HCT116 (cell line): ENCODE data around the gene NFAT5. TPM values are rescaled to one million over a fixed set of nuclear protein-coding genes. Genes with fewer than 3 reads are reported as not detected.

Experiments used
- microRNA counts: library from miRNA; unstranded; fragments of <30 nt; microRNA quantifications from one replicate; lab custom pipeline; 2015
- microRNA-seq: library from miRNA; unstranded; fragments of <30 nt; microRNA quantifications from one replicate; pipeline ENCODE4, GENCODE V29; 2016; ENCODE audit warnings: borderline number of aligned reads
- total RNA-seq: library from RNA; stranded (reverse); gene quantifications from one replicate; pipeline ENCODE4 v1.2.1, GENCODE V29; 2021; ENCODE audit not compliant: unreplicated experiment

Gene NFAT5
- total RNA-seq, 1 experiment from 2014 or later: 67.4 TPM

MicroRNAs encoded within 50 kb of the gene (microRNA counts, 767-probe panel; counts per million panel counts)
- not detected for microRNA hsa-miR-1538 (lab: Ali Mortazavi, UCI)

Small RNA genes within 50 kb of the gene (microRNA-seq; reads per million reads assigned to microRNA genes)
- 1.2 reads per million for gene MIR1538

Other genes with a start within 250 kb of the NFAT5 start
- 33.9 TPM for gene PDF, start 235.4 kb upstream of the NFAT5 start, total RNA-seq
- 50.3 TPM for gene COG8, start 226.4 kb upstream of the NFAT5 start, total RNA-seq
- gene NIP7, start 226.2 kb upstream of the NFAT5 start, total RNA-seq: 62.8 TPM
- 0.91 TPM for gene TMED6, start 214.2 kb upstream of the NFAT5 start, total RNA-seq
- 69.9 TPM for gene TERF2, start 180.0 kb upstream of the NFAT5 start, total RNA-seq
- 689 TPM for gene CYB5B, start 141.3 kb upstream of the NFAT5 start, total RNA-seq
- 519 TPM for gene NQO1, start 160.6 kb downstream of the NFAT5 start, total RNA-seq
- 172 TPM for gene NOB1, start 189.0 kb downstream of the NFAT5 start, total RNA-seq
- 44.2 TPM for gene WWP2, start 196.4 kb downstream of the NFAT5 start, total RNA-seq